Measurements from ENCODE around the gene FRAS1. TPM values are rescaled to one million over a fixed set of nuclear protein-coding genes. Genes with fewer than 3 reads are reported as not detected.

The FRAS1 gene
- polyA plus RNA-seq, 1 donor from 2014 or later: 2.8 TPM

GRCh38 chr4:78061939-78062570 is 4.9 kb downstream of the FRAS1 start:
- Histone ChIP-seq H3K9ac (ENCODE audit: low read length) (no peak overlapping the region), H3K9me2 (ENCODE audit: insufficient read depth, low read length) (no peaks in the 10 kb centered on the region), H3K4me3 (ENCODE audit: low read length) (no peak overlapping the region), H3K9me3 (ENCODE audit: low read length) (no peaks in the 10 kb centered on the region), H2AFZ (ENCODE audit: low read depth, low read length) (no peak overlapping the region), H3K36me3 (ENCODE audit: insufficient read depth, low read length) (no peaks in the 10 kb centered on the region), H3K4me2 (ENCODE audit: low read length) (no peak overlapping the region), H3K27ac (ENCODE audit: low read length) (no peak overlapping the region), H3K27me3 (ENCODE audit: insufficient read depth, low read depth, low read length) (peaks cover 13% of the 10 kb centered on the region), H3F3A (ENCODE audit: insufficient read depth, low read length, poor library complexity, severe bottlenecking) (peaks cover 1% of the 10 kb centered on the region), H4K20me1 (ENCODE audit: insufficient read depth) (no peaks in the 10 kb centered on the region), H3K79me2 (replicated peaks; ENCODE audit: insufficient read depth, low read length) (no peaks in the 10 kb centered on the region)
- TF ChIP-seq EZH2 (IDR thresholded peaks at IDR 0.05; ENCODE audit: borderline replicate concordance, insufficient read depth, low read length, poor library complexity, severe bottlenecking): no peak
- no peak for TF ChIP-seq TAF1 (IDR thresholded peaks at IDR 0.05; ENCODE audit: low read depth)
- no peak for TF ChIP-seq RAD21 (conservative IDR thresholded peaks at IDR 0.05)
- no peak for TF ChIP-seq MXI1 (conservative IDR thresholded peaks at IDR 0.05; ENCODE audit: poor library complexity, severe bottlenecking)
- TF ChIP-seq EP300 (conservative IDR thresholded peaks at IDR 0.05; ENCODE audit: poor library complexity, severe bottlenecking): no peak
- TF ChIP-seq REST (IDR thresholded peaks at IDR 0.05; ENCODE audit: borderline replicate concordance): no peak
- TF ChIP-seq POLR2AphosphoS5 (IDR thresholded peaks at IDR 0.05): no peak

- Histone ChIP-seq H3K9me3 (ENCODE audit: low read length) (no peaks in the 10 kb centered on the region), H3K36me3 (ENCODE audit: insufficient read depth, low read length) (no peaks in the 10 kb centered on the region), H3K4me2 (ENCODE audit: low read length) (no peak overlapping the region), H3F3A (ENCODE audit: insufficient read depth, low read length, poor library complexity, severe bottlenecking) (no peaks in the 10 kb centered on the region), H3K79me2 (replicated peaks; ENCODE audit: insufficient read depth, low read length) (no peaks in the 10 kb centered on the region), H3K4me3 (ENCODE audit: low read length) (no peak overlapping the region), H3K9ac (ENCODE audit: low read length) (no peak overlapping the region), H3K27me3 (ENCODE audit: insufficient read depth, low read depth, low read length) (no peaks in the 10 kb centered on the region), H3K9me2 (ENCODE audit: insufficient read depth, low read length) (no peaks in the 10 kb centered on the region), H3K27ac (ENCODE audit: low read length) (no peak overlapping the region), H2AFZ (ENCODE audit: low read depth, low read length) (no peak overlapping the region), H4K20me1 (ENCODE audit: insufficient read depth) (no peaks in the 10 kb centered on the region)
- TF ChIP-seq SMC3 (conservative IDR thresholded peaks at IDR 0.05; ENCODE audit: poor library complexity) (no peak), EZH2 (IDR thresholded peaks at IDR 0.05; ENCODE audit: borderline replicate concordance, insufficient read depth, low read length, poor library complexity, severe bottlenecking) (no peak), TAF1 (IDR thresholded peaks at IDR 0.05; ENCODE audit: low read depth) (no peak), RAD21 (conservative IDR thresholded peaks at IDR 0.05) (no peak), EP300 (conservative IDR thresholded peaks at IDR 0.05; ENCODE audit: poor library complexity, severe bottlenecking) (no peak), CTCF (IDR thresholded peaks at IDR 0.05; ENCODE audit: poor library complexity, severe bottlenecking) (no peak), POLR2AphosphoS5 (IDR thresholded peaks at IDR 0.05) (no peak), REST (IDR thresholded peaks at IDR 0.05; ENCODE audit: borderline replicate concordance) (no peak), MXI1 (conservative IDR thresholded peaks at IDR 0.05; ENCODE audit: poor library complexity, severe bottlenecking) (no peak)
These were observed 8.5 kb downstream of the FRAS1 start for GRCh38 chr4:78065508-78066192.

Measured in neural cell (in vitro differentiated cells).